Renal cortex interstitium (tissue), 11 donors: ENCODE measurements around the gene TNFRSF8. TPM values are rescaled to one million over a fixed set of nuclear protein-coding genes. Genes with fewer than 3 reads are reported as not detected.

Source experiments
- DNase-seq, 11 donors: peaks; one replicate each; pipeline ENCODE4 v3.0.0-alpha.2; 2013; ENCODE audit warnings: low read depth in 9 of 11, low spot score in 4 of 11; ENCODE audit errors: extremely low read depth in 1 of 11
- polyA plus RNA-seq, 3 donors: library from polyadenylated mRNA; unstranded; fragments of 120-200 nt; gene quantifications; one replicate each; pipeline ENCODE4 v1.2.1, GENCODE V29; 2013; ENCODE audit not compliant: insufficient read length in 3 of 3

Gene TNFRSF8
- polyA plus RNA-seq, 3 donors, result 0.32 to 0.55 (median 0.44) TPM

DNA sequence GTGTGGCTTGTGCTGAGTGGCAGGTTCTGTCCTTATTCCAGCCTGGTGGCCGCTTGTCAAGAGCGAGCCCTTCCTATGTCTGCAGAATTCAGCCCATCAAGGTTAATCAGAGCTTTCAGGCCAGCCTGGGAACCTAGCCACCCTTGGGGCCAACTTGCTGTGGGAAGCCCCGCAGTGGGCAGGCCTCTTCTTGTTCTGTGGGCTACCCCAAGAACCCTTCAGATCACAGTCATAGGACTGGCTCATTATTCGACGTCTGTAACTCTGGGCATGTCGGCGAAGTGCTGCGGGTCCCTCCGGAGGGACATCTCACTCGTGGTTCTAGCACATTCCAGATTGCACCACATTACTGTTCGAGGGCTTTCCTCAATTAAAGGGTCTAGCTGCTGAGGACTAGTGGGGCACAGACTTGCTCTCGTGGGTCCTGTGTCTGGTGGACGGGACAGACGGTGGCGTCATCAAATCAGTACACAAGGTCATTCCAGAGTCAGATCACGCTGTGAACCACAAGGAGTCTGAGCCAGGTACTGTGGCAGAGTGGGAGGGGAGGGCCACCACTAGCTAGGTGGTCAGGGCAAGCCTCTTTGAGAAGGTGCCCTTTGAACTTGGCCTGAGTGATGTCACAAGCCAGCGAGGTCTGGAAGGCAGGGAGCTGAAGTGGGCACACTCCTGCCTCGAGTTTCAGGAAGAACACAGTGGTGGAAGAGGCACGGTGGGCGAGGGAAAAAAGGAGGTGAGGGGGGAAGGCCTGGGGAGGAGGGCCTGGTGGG, 83.4 kb downstream of the TNFRSF8 start:
- no peak for DNase-seq

DNA sequence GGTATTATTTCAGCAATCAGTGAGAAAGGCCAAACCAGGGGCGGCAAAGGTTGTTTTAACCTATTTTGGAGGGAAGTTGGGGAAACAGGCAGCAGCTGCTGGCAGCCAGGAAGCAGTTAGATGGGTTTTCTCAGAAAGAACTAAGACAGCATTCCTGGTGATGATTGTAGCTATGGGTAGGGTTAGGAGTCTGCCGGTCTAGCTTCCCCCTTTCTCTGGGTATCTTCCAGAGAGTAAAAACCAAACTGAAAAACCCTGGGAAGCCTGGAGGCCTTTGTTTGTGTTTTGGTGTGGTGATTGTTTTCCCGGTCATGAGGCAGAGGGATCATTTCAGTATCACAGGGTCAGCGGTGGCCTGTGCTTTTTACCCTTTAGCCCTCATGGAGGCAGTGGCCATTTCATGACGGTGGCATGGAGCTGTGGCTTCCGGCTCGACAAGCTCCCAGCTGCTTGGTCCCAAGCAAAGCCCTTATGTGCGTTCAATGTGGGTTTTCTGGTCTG, 84.1 kb downstream of the TNFRSF8 start:
- DNase-seq, result no peak

DNA sequence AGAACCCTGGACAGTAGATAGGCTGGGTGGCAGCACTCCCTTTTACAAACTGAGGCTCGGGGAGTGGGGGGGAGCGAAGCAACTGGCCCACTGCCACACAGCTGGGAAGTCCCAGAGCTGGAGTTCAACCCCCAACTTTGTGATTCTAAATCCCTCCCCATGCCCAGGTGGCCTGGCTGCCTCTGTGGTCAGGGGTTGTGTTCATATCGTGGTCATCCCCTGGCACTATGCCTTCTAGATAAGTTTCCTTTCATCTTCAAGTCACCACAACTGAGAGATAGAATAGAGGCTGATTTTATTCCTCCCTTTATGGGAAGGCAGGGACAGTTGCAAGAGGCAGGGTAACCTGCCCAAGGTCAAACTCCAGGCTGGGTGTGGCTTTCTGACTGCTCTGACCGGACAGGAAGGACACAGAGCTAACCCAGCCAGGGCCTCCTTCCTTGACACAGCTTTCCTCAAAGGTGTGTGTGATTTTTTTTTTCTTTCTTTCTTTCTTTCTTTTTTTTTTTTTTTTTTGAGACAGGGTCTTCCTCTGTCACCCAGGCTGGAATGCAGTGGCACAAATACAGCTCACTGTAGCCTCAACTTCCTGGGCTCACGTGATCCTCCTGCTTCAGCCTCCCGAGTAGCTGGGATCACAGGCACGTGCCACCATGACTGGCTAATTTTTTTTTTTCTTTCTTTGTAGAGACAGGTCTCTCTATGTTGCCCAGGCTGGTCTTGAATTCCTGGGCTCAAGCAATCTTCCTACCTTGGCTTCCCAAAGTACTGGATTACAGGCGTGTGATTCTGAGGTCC, 85.3 kb downstream of the TNFRSF8 start:
- DNase-seq, result no peak

DNA sequence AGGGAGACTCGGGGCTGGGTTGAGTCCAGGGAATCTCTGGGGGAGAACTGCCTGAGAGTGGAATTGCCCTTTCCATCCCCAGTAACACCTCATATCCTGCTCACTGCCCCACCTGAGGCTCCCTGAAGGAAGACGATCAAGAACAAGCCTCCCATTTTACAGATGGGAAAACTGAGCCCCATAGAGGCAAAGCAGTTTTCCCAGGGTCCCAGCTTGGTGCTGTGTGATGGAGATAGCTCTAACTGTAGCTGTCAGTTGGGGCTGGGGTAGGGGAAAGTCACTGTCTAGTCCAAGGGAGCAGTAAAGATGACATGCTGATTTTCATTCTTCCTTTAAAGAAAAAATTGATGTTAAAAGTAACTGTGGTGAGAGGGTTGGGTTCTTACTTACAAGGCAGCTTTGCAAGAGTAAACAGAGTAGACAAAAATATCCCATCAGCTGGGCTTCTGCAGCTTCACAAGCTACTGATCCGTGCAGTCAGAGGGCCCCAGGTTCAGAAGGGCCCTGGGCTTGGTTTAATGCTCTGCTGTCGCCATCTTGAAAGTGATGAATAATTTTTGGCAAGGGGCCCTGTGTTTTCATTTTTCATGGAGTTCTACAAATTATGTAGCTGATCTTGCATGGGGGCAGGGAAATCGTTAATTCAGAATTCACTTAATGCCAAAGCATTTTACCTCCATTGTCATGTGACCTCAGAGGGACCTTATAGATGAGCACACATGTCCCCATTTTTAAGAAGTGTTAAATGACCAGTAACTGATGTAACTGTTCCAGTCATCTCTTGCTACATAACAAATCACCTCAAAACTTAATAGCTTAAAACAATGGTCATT, 86.1 kb downstream of the TNFRSF8 start:
- DNase-seq, result no peak

GRCh38 chr1:12149791-12150175, 86.7 kb downstream of the TNFRSF8 start:
- no peak for DNase-seq

DNA sequence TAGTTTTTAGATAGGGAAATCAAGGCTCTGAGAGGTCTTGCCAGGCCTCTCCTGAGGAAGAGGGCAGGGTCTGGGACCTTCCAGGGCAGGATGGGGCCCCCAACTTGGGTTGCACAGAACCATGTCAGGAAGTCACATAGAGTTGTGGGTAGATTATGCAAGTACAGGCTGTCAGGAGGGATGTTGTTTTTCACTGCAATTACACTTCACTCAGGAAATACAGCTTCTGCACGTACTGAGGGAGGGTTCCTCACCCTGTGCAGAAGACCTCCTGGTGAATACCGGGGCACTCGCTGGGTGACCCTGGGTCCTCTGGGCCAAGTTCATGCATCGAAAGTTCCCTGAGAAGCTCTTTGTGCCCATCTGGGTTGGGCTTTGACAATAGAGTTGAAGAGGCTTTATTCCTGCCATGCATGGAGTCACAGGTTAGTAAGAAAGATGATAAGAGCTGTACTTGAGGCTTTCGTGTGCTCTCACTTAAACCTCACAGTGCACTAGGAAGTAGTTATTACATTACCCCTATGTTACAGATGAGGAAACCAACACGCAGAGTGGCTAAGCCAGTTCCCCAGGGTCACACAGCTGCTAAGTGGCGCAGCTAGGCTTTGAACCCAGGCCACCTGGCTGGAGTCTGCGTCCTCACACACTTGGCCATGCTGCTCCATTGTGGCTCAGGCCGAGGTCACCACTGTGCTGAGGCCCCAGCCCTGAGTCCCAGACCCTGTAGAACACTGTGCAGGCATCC, 87.5 kb downstream of the TNFRSF8 start:
- no peak for DNase-seq

DNA sequence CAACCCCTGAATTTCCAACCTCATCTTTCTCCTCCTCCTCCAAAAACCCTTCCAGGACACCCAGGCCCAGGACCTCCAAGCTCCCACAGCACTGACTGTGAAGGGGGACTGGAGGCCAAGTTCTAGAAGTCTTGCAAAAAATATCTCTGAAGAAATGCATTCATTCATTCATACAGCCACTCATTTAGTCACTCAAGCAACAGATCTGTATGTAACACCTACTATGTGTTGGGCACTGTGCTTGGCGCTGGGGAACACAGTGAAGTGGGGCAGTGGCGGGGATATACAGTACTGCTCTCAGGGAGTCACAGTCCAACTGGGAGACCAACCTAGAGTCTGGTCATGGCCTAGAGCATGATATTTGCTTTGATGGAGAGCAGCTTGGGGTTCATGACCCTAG, 88.4 kb downstream of the TNFRSF8 start:
- no peak for DNase-seq

- no peak for DNase-seq
Measured at GRCh38 chr1:12152113-12152891, 89.2 kb downstream of the TNFRSF8 start.

- DNase-seq, result no peak
Measured at GRCh38 chr1:12153181-12153785, 90.2 kb downstream of the TNFRSF8 start.

DNA sequence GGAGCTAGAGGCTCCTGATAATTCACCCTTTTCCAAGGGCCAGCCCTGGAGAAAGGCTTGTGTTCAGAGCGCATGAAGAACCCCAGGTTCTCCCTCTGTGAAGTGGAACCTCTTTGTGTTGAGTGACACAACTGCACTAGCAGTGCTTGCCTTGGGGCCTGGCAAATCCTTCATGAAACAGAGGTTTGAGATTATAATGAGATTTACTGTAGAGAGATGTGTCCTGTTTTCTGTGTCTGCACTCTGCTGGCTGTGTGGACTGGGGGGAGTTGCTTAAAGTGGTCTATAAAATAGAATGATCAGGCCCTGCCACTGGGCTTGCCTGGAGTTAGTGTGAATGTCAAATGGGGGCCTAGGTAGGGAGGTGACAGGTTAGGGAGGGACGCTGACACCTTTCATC, 92.2 kb downstream of the TNFRSF8 start:
- no peak for DNase-seq

DNA sequence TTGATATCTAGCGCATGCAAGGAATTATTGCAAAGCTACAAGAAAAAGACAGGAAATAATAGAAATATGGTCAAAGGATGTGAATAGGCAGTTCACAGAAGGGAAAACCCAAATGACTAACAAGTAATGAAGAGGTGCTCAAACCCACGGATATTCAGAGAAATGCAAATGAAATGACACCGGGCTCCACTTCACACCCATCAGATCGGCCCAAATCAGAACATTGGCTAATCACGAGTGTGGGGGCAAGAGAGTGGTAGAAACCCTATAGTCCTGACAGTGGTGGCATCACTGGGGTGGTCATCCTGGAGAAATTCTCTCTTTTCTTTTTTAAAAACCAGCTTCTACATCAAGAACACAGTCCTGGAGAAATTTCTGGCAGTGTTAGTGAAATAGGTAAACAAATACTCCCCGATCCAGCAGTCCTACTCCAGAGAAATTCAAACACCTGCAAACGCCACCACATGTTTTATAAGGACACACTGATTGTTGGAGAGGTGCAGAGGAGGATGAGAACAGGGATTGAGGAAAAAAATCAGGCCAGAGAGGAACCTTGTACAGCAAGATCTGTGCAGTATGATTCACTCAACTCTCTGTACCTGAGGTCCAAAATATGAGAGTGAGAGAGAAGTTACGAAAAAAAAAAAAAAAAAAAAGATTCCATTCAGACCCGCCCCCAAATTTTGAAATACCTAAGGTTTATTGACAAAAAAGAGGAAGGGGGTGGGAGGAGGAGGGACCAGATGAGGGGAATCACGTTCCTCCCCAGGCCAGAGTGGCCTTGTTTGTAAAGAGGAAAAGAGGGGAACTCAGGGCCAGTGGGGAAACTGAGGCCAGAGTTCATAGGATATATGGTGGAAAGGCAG, 94.5 kb downstream of the TNFRSF8 start:
- no peak for DNase-seq

DNA sequence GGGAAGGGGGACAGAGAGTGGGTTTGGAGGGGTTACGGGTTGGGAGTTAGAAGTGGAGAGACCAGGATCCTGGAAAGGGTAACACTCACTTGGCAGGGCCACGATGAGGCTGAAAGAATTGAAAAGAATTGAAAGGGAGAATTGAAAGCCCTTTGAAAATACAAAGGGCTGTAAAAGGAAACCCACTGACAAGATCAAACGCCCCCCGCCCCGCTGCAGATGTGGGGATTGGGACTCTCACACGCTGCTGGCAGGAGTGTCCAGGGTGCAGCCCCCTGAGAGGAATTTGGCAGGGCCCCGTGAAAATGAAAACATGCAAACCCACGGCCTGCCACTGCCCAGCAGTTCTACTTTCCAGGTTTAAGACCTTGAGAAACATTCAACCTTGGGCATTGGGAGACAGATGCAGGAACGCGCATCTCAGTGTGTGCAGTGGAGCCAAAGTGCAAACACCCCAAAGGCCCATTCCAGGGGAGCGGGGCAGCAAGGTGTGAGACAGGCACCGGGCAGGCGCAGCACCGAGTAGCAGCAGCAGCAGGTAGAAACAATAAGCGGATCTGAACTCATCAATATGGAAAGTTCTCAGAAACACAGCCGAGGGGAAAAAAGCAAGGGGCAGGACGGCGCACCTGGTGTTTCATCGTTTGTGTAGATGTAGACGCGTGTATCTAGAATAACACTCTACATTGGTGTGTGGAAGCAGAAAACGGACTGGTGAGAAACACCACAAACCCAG, 95.4 kb downstream of the TNFRSF8 start:
- DNase-seq, result no peak

GRCh38 chr1:12159816-12160215, 96.7 kb downstream of the TNFRSF8 start:
- no peak for DNase-seq

DNA sequence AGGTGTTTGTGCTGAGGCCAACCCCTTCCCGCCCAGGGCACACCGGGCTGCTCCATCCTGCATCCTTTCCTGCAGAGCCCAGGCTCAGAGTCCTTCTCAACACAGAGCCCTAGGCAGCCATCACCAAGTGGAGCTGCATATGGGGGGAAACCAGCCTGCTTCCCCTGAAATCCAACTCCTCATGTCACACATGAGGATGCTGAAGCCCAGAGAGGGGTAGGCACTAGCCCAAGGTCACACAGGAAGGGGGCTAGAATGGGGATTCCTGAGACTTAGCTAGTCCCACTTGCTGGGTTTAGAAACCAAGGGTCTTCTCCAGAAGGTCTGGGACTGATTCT, 98.2 kb downstream of the TNFRSF8 start:
- DNase-seq, result no peak

GRCh38 chr1:12161662-12162458, 98.8 kb downstream of the TNFRSF8 start:
- DNase-seq, result peak in 1 of 11 donors; percentile 55
